EH (cell line): ENCODE results near the gene PLXNA4.
"Not testable (repeated sequence)": the region's sequence is repeated elsewhere in the genome, so short reads cannot be mapped to it uniquely, and the experiment has no call there.

Experiments
- DNase-seq: peaks from one replicate; pipeline ENCODE4 v3.0.0-alpha.2; 2015; ENCODE audit warnings: low read depth

The PLXNA4 gene

DNA sequence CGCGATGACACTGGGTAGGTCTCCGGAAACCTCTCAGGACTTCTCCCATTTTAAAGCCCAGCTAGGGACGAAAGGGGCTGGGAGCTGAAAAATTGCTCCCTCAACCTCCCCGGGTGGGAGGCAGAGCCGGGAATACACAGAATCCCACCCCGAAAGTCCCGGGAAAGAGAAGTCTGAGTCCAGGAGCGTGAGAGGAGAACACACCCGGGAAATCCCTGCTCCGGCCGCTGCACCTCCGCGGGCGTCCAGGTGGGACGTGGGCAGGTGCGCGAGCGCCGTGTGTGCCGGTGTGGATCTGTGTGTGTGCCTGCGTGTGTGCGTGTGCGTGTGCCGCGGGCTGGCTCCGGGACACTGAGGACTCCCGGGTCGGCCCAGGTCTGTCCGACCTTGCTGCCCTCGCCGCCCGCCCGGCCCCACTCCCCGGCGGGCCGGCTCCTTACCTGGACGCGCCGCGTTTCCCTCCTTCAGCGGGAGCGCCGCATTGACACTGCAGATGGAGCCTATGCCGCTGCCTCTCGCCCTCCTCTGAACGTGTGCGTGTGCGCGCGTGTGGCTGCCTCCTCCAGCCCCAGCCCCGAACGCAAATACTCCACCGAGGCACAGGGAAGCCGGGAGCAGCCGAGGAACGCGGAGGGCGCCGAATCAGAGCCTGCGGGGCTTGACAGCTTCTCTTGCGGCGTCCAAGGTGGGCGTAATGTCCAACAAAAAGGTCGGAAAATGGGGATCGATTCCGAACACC is at the start of gene PLXNA4:
Gene PLXNA4, minus strand, starts transcription at position 489 of the 739 bp plus-strand sequence. CDS start 67,777 bp downstream, outside the sequence.
- DNase-seq, result no peak

- DNase-seq, result no peak
Measured at GRCh38 chr7:132625651-132626050, 49.4 kb upstream of the PLXNA4 start.

- no peak for DNase-seq
Measured at GRCh38 chr7:132622081-132622480, 45.8 kb upstream of the PLXNA4 start.

GRCh38 chr7:132619967-132620366 is 43.7 kb upstream of the PLXNA4 start:
- no peak for DNase-seq

DNA sequence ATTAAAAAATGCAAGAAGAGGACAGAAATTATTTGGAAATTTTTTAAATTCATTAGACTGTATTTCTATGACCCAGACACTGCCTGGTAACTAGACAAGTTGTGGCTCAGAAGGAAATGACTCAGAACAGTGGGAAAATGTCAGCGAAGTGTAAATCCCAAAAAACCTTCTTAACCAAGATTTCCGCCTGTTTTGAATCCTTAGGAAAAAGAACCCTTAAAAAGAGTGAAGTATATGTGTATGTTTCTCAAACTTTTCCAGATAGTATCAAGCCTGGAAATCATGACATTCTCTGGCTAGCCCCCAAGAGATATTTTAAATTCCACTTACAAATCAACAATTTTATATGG is 42.7 kb upstream of the PLXNA4 start:
- DNase-seq, result peak; percentile 48

DNA sequence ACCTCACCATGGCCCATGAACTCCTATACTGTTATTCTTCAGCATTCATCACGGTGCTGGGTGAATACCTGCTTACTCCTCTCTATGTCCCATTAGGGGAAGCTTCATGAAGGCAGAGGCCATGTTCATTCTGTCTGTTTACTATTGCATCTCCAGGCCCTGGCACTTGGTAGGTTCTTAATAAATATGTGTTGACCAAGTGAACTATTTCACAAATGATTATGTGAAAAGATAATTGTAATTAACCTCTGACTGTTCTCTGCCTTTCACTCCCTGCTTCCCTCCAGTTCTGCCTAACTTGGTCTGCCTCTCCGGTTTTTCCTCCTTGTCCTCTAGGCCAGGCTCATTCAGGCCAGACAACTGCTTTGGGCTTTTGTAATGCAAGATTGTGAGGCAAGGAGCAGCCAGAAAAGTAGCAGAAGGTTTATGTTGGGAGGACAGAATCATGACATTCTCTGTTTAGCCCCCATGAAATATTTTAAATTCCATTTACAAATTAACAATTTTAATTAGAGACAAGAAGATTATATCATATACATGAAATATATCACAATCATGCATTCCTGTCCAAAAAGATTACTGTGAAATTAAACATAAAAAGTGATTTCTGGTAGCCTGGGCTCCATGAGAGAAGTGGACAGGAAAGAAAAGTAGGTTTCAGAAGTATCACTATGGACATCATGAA is 42.1 kb upstream of the PLXNA4 start:
- no peak for DNase-seq

DNA sequence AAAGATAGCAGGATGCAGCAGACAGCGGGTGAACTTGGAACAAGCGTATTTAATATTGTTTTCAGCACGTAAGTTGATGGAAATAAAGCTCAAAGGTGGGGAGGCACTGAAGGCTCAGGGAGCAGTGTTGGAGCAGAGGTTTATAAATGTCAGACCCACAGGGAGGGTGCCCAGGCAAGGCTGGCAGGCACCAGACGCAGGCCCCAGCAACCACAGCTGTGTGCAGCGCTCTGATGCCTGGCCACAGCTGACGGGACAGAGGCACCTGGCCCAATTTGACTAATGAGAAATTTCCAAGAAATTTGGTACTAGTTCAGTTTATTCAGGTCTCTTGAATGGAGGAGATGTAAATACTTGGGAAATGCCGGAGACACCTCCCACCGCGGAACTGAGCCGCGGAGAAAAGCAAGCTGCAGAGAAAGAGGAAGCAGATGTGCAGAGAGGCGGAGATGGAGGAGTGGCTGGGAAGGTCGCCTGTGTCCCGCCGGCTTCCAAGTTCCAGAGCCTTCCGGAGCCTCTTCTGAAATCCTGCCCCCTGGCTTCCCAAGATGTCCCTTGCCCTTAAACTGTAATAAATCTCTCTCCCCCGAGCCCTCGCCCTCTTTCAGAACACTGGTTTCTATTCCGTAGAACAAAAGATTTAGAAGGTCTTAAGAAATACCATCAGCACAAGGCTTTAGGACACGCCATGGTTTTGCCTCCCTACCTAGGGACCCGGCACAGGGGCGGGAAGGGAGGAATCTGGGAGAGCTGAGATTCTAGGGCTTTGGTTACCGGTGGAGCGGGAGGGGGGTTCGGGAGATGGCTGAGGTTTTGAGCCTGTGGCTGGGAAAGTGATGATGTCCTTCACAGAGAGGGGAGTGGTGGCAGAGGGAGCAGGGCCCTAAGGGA is 38.4 kb upstream of the PLXNA4 start:
- peak; percentile 10 for DNase-seq

DNA sequence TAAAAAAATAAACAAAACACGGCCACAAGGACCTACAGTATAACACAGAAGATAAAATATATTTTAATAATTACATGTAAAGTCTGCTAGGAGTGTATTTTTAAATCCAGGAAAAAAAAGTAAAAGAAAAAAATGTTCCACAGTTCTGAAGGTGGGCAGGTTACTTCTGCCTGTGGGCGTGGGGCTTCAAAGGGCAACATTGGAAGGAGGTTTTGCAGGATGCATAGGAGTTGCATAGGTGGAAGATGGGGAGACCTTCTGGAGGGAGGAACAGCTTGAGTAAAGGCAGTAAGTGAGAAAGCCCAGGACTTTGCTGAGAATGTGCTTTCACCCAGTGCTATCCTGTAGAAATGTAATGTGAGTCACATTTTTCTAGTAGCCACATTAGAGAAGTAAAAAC is 37.5 kb upstream of the PLXNA4 start:
- DNase-seq, result no peak

DNA sequence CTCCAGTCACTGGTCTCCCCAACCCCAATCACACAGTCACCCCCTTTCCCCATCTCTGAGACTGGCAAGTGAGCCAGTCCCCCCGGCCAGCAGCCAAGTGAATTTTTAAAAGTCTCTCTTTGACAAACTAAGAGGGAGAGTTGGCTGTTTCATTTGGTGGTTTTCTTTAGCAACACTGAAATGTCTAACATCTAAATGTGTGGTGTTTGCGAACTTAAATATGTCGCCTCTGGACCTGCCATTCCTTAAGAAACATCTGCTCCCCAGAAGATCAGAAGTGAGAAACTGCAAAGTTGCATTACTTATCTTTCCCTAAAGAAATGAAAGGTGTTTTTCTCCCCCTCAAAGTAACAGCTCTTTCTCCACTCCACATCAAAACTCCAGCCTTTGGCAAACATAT is 34.7 kb upstream of the PLXNA4 start:
- DNase-seq, result no peak

DNA sequence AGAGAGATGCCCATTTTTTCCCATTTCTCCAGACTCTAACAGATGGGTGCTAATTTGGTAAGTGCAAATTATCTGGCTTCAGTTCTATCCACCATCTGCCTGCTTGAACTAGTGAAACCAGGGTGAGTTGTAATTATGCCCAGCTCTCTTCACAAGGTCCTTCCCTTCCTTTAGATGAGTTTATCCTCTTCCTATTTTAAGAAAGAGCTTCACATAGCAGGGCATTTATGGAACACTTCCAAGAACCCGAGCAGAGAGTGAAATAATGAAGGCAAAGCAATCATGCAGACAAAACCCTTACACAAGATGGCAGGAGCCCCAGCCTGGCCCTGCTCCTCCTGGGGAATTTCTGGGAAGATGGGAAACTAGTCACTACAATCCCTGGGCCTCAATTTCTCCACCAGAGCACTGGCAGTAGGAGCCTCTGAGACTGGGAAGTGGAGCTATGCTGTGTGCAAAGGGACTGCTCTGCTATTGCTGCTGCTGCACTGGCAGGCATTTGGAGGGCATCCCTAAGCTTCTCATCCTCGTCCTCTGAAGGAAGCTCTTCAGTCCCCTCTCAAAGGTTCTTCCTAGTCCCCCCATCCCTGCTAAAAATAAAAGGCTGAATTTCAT is 33.7 kb upstream of the PLXNA4 start:
- DNase-seq, result no peak

- DNase-seq, result no peak
Measured at GRCh38 chr7:132609222-132609621, 33.0 kb upstream of the PLXNA4 start.

- no peak for DNase-seq
Measured at GRCh38 chr7:132608523-132608922, 32.3 kb upstream of the PLXNA4 start.

DNA sequence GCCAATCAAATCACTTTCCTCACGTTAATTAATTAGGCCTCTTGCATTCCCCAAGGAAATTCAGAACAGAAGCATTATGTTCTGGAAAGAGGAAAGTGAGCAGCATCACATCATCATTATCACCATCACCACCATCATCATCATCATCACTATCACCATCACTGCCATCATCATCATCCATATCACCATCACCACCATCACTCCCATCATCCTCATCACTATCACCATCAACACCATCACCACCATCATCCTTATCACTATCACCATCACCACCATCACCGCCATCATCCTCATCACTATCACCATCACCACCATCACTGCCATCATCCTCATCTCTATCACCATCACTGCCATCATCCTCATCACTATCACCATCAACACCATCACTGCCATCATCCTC is 31.4 kb upstream of the PLXNA4 start:
- DNase-seq, result no peak

DNA sequence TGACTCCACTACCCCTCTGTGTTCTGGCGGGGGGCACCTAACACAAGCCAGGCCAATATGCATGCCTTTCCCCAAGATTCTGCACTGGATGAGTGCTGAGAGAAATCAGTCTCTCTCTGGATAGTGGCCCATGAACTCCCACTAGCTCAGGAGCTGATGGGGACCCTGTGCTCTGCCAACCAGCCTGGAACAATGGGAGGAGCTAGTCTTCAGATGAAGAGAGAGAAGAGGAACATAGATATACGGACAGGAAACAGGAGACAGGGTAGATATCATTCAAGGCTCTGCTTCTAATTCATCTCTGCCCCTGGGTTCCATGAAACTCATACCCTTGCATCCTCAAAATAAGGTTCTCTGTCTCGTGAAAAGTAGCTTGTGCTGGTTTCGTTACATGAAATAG is 27.9 kb upstream of the PLXNA4 start:
- no peak for DNase-seq

DNA sequence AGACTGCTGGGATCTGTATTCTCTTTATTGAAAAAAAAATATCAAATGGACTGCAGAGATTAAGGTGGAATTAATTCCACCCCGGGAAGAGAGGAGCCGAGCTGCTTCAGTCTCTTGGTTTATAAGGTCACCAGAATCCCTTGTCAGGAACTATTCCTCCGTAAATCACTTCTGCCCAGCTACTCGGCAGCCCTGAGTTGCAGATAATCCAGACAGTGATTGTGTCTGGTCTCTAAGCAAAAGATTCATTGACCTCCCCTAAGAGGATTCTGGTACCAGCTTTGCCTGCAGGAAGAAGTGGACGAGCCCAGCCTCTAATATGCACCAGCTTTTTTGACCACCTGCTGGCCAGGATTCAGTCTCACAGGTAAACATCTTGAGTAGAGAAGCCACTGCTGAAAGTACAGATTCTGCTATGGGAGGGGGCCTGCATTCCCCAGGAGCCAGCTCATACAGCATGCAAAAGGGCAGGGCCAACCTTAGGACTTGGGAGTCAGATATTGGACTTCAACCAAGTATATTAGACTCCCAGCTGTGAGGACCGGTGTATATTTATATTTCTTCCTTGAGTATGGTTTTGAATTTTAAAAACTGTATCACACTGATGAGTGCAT is 27.1 kb upstream of the PLXNA4 start:
- no peak for DNase-seq

GRCh38 chr7:132601783-132602182 is 25.5 kb upstream of the PLXNA4 start:
- no peak for DNase-seq

DNA sequence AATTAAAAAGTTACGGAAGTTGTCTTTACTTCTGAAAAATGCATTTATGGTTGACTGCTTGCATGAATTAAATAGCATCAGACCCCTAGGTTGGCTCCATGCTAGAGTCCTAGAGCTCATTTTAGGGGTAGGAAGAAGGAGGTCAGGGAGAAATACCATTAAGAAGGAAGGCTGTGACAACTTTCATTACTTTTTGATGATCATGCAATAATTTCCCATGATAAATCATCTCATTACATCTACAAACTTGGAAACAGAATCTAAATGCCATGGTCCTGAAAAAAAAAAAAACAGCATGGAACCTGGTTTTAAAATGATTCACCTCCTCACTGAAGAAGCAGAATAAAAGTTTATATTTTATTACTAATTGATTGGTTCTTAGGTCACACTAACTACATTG is 20.3 kb upstream of the PLXNA4 start:
- DNase-seq, result no peak

DNA sequence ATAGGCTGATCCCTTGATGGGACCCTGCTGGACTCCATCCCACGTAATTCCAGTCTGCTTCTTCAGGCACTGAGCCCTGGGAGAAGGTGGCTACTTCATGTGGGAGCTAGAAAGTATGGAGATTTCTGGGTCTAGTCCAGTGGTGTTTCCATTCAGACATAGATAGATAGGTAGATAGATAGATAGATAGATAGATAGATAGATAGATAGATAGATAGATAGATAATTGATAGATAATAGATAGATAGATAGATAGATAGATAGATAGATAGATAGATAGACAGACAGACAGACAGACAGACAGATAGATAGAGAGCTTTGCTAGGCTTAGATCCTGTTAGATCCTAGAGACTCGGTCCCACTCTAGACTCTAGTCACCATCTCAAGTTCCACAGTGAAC is 18.5 kb upstream of the PLXNA4 start:
- DNase-seq, result not testable (repeated sequence)

DNA sequence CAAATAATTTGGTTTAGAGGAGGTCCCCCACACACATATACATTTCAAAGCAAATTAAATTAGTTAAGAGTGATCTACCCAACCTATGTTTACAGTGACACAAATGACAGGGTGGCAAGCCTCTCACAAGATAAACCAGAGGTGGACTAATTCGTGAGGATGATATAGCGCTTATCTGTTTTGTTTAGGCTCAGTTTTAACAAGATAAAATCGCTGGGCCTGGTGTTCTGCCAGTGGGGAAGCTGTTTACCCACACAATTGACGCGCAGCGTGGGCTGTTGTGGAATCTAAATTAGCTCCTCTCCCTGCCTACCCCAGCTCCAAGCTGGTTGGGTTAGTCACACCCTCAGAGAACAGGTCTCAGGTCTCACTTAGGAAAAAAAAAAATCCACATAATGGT is 16.7 kb upstream of the PLXNA4 start:
- DNase-seq, result no peak

- no peak for DNase-seq
Measured at GRCh38 chr7:132592231-132592920, 16.1 kb upstream of the PLXNA4 start.

DNA sequence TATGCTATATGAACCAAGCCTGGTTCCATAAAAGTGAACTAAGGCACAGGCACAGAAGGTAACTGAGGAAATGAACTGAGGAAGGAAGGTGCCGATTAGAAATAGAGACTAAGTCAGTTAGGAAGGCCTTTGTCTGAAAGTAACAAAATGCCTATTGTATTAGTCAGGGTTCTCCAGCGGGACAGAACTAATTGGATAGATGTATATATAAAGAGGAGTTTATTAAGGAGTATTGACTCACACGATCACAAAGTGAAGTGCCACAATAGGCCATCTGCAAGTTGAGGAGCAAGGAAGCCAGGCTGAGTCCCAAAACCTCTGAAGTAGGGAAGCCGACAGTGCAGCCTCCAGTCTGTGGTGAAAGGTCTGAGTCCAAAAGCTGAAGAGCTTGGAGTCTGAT is 13.9 kb upstream of the PLXNA4 start:
- peak; percentile 12 for DNase-seq
